Neuronal stem cell (in vitro differentiated cells): ENCODE results near the gene PAXX.
A peak's percentile ranks its signal among the peaks of the same experiment; 100 is the strongest.

Source experiments
- DNase-seq: peaks from one replicate; pipeline ENCODE4 v3.0.0-alpha.2; 2013; ENCODE audit warnings: low spot score
- H2AFZ ChIP-seq: one replicate; pipeline ENCODE4 v1.6.1; 2013; ENCODE audit warnings: mild to moderate bottlenecking, low read length, inconsistent platforms
- H2AK5ac ChIP-seq: 2 replicates; pipeline ENCODE4 v1.6.1; 2013; ENCODE audit warnings: low read depth, mild to moderate bottlenecking, inconsistent platforms, low read length, moderate library complexity, mixed read lengths
- H2BK120ac ChIP-seq: 2 replicates; pipeline ENCODE4 v1.6.1; 2013; ENCODE audit warnings: low read depth, mild to moderate bottlenecking, inconsistent platforms, low read length, moderate library complexity, mixed read lengths
- H2BK12ac ChIP-seq: one replicate; pipeline ENCODE4 v1.6.1; 2013; ENCODE audit warnings: low read length, inconsistent platforms
- H2BK15ac ChIP-seq: 2 replicates; pipeline ENCODE4 v1.6.1; 2013; ENCODE audit warnings: mild to moderate bottlenecking, low read length, inconsistent platforms, mixed read lengths
- H2BK5ac ChIP-seq: one replicate; pipeline ENCODE4 v1.6.1; 2013; ENCODE audit warnings: inconsistent platforms, mild to moderate bottlenecking, low read length, moderate library complexity
- H3K14ac ChIP-seq: one replicate; pipeline ENCODE4 v1.6.1; 2013; ENCODE audit warnings: low read length, inconsistent platforms
- H3K18ac ChIP-seq: 2 replicates; pipeline ENCODE4 v1.6.1; 2013; ENCODE audit warnings: low read length, inconsistent platforms
- H3K23ac ChIP-seq: 2 replicates; pipeline ENCODE4 v1.6.1; 2013; ENCODE audit warnings: low read depth, mild to moderate bottlenecking, mixed read lengths, low read length, inconsistent platforms; ENCODE audit not compliant: poor library complexity
- H3K27ac ChIP-seq: replicated peaks from 3 replicates; pipeline ENCODE4 v1.5.1; 2013; ENCODE audit warnings: low read length, inconsistent platforms
- H3K27me3 ChIP-seq, 3 experiments: 2 replicates each; pipeline ENCODE4 v1.6.1; 2013; ENCODE audit warnings: low read length in 3 of 3, mild to moderate bottlenecking in 2 of 3, inconsistent platforms in 1 of 3, low read depth in 1 of 3, mixed read lengths in 1 of 3, moderate library complexity in 1 of 3; ENCODE audit not compliant: control insufficient read depth in 3 of 3, insufficient read depth in 3 of 3
- H3K36me3 ChIP-seq, 2 donors: replicated peaks in 1 of 2; 2 replicates each; pipeline ENCODE4 v1.6.1; 2013; ENCODE audit warnings: low read length in 2 of 2; ENCODE audit not compliant: control insufficient read depth in 2 of 2, insufficient read depth in 2 of 2
- H3K4ac ChIP-seq: 2 replicates; pipeline ENCODE4 v1.6.1; 2013; ENCODE audit warnings: inconsistent platforms, mild to moderate bottlenecking, low read length, moderate library complexity
- H3K4me1 ChIP-seq, 2 donors: 1 replicate in 1 of 2; 2 replicates in 1 of 2; pipeline ENCODE4 v1.6.1; 2013; ENCODE audit warnings: low read length in 2 of 2, low read depth in 1 of 2; ENCODE audit not compliant: control insufficient read depth in 2 of 2, insufficient read depth in 1 of 2
- H3K4me2 ChIP-seq: one replicate; pipeline ENCODE4 v1.6.1; 2013; ENCODE audit warnings: mild to moderate bottlenecking, low read length, inconsistent platforms; ENCODE audit not compliant: insufficient read depth, poor library complexity, severe bottlenecking
- H3K4me3 ChIP-seq, 2 donors: 2 replicates each; pipeline ENCODE4 v1.5.1; 2013; ENCODE audit warnings: low read length in 2 of 2, mild to moderate bottlenecking in 2 of 2, inconsistent platforms in 1 of 2, moderate library complexity in 1 of 2
- H3K79me1 ChIP-seq: one replicate; pipeline ENCODE4 v1.6.1; 2013; ENCODE audit warnings: low read depth, mild to moderate bottlenecking, inconsistent platforms, low read length, moderate library complexity
- H3K9ac ChIP-seq: one replicate; pipeline ENCODE4 v1.6.1; 2013; ENCODE audit warnings: mild to moderate bottlenecking, low read depth, low read length, inconsistent platforms; ENCODE audit not compliant: poor library complexity
- H3K9me3 ChIP-seq, 2 donors: replicated peaks in 1 of 2; 2 replicates each; pipeline versions ENCODE3 to v1.6.1; 2013; ENCODE audit warnings: low read length in 2 of 2, mild to moderate bottlenecking in 2 of 2, inconsistent platforms in 1 of 2, low read depth in 1 of 2, mixed read lengths in 1 of 2, moderate library complexity in 1 of 2; ENCODE audit not compliant: control insufficient read depth in 2 of 2, insufficient read depth in 1 of 2
- H4K8ac ChIP-seq: one replicate; pipeline ENCODE4 v1.6.1; 2013; ENCODE audit warnings: low read depth, mild to moderate bottlenecking, inconsistent platforms, low read length, moderate library complexity
- H4K91ac ChIP-seq: one replicate; pipeline ENCODE4 v1.6.1; 2013; ENCODE audit warnings: low read length, low read depth, mild to moderate bottlenecking, inconsistent platforms; ENCODE audit not compliant: poor library complexity
- WGBS, 2 donors: extraction: QIAGEN DNeasy Blood & Tissue Kit; methylation state at CpG; one replicate each; pipeline ENCODE4 v1.1.7; 2013; ENCODE audit warnings: missing lambda C conversion rate in 2 of 2, mixed read lengths in 1 of 2; ENCODE audit not compliant: insufficient read length in 2 of 2, insufficient replicate concordance in 1 of 2; ENCODE audit errors: extremely low coverage in 2 of 2; 5-methylcytosine and 5-hydroxymethylcytosine counted together

The PAXX gene

GRCh38 chr9:136983167-136983566 is 9.1 kb upstream of the PAXX start:
- H3K4me1 ChIP-seq, result peaks cover 0 to 2% of the 10 kb centered on the region in 2 donors
- H4K91ac ChIP-seq, result no peak overlapping the region
- no peaks in the 10 kb centered on the region for H3K36me3 ChIP-seq
- H3K27ac ChIP-seq, result no peak overlapping the region
- no peak overlapping the region for H3K4me3 ChIP-seq
- H2BK120ac ChIP-seq, result no peak overlapping the region
- no peak for DNase-seq
- H4K8ac ChIP-seq, result no peak overlapping the region
- peak overlapping the region; percentile 20 for H2BK15ac ChIP-seq
- no CpG with 5 or more reads among the region's 9 CpGs for WGBS, 2 donors
- peak overlapping the region; percentile 90 for H2AK5ac ChIP-seq
- no peak overlapping the region for H3K4me2 ChIP-seq
- no peaks in the 10 kb centered on the region for H3K79me1 ChIP-seq
- peak overlapping the region; percentile 65 for H3K23ac ChIP-seq
- H2AFZ ChIP-seq, result no peak overlapping the region
- H3K14ac ChIP-seq, result no peak overlapping the region
- H3K18ac ChIP-seq, result no peak overlapping the region
- no peak overlapping the region for H2BK5ac ChIP-seq
- no peak overlapping the region for H3K4ac ChIP-seq
- peak overlapping the region; percentile 46 for H2BK12ac ChIP-seq
- H3K27me3 ChIP-seq, result peaks cover 4 to 52% (median 36%) of the 10 kb centered on the region in 3 experiments
- H3K9ac ChIP-seq, result peak overlapping the region; percentile 60
- H3K9me3 ChIP-seq, result no peaks in the 10 kb centered on the region

DNA sequence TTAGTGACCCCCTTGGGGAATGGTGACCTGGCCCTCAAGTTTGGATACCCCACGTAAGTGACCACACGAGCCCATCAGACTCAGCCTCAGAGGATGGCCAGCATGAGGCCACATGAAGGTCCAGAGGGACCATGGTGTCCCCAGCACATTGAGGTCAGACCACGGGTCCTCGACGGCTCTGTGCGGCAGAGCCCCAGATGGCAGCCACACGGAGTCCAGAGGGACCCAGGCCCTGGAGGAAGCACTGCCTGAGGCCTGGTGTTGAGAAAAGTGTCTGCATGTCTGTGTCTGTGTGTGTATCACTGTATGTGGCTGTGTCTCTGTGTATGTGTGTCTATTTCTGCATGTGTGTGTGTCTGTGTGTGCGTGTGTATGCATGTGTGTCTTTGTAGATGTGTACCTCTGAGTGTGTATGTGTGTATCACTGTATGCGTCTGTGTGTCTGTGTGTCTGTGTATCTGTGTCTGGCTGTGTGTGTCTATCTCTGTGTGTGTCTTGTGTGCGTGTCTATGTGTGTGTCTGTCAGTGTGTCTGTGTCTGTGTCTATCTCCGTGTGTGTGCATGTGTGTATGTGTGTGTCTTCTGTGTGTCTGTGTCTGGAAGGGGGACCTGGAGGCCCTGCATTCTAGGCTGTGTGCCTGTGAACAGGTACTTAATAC is 8.4 kb upstream of the PAXX start:
- no peak overlapping the region for H2BK5ac ChIP-seq
- no peak overlapping the region for H3K4me2 ChIP-seq
- H3K27me3 ChIP-seq, result peaks cover 4 to 51% (median 36%) of the 10 kb centered on the region in 3 experiments
- H3K9ac ChIP-seq, result no peak overlapping the region
- no peak overlapping the region for H3K14ac ChIP-seq
- H3K4me1 ChIP-seq, result peaks cover 0 to 2% of the 10 kb centered on the region in 2 donors
- no peaks in the 10 kb centered on the region for H3K9me3 ChIP-seq
- no peak overlapping the region for H3K4ac ChIP-seq
- DNase-seq, result no peak
- H2BK12ac ChIP-seq, result peak overlapping the region; percentile 46
- no peak overlapping the region for H2AFZ ChIP-seq
- H3K23ac ChIP-seq, result no peak overlapping the region
- no CpG with 5 or more reads among the region's 11 CpGs for WGBS, 2 donors
- H3K36me3 ChIP-seq, result no peaks in the 10 kb centered on the region
- no peak overlapping the region for H2BK15ac ChIP-seq
- no peak overlapping the region for H2BK120ac ChIP-seq
- no peak overlapping the region for H3K27ac ChIP-seq
- peak overlapping the region in 1 of 2 donors; percentile 18 for H3K4me3 ChIP-seq
- no peak overlapping the region for H4K8ac ChIP-seq
- H3K18ac ChIP-seq, result no peak overlapping the region
- H2AK5ac ChIP-seq, result peak overlapping the region; percentile 90
- no peak overlapping the region for H4K91ac ChIP-seq
- H3K79me1 ChIP-seq, result no peaks in the 10 kb centered on the region

- no peaks in the 10 kb centered on the region for H3K79me1 ChIP-seq
- no peak overlapping the region for H2BK120ac ChIP-seq
- peak overlapping the region; percentile 76 for H3K4ac ChIP-seq
- H2BK15ac ChIP-seq, result peak overlapping the region; percentile 94
- H3K18ac ChIP-seq, result peak overlapping the region; percentile 97
- H2BK12ac ChIP-seq, result peak overlapping the region; percentile 41
- H3K27me3 ChIP-seq, result peaks cover 4 to 43% (median 36%) of the 10 kb centered on the region in 3 experiments
- H3K4me2 ChIP-seq, result peak overlapping the region; percentile 88
- H4K91ac ChIP-seq, result no peak overlapping the region
- H3K9ac ChIP-seq, result no peak overlapping the region
- H3K9me3 ChIP-seq, result no peaks in the 10 kb centered on the region
- H2AFZ ChIP-seq, result no peak overlapping the region
- peak overlapping the region in 1 of 2 donors; percentile 18 for H3K4me3 ChIP-seq
- no peak overlapping the region for H3K27ac ChIP-seq
- H3K4me1 ChIP-seq, result no peaks in the 10 kb centered on the region
- H3K36me3 ChIP-seq, result no peaks in the 10 kb centered on the region
- H4K8ac ChIP-seq, result no peak overlapping the region
- H3K14ac ChIP-seq, result peak overlapping the region; percentile 67
- H2BK5ac ChIP-seq, result peak overlapping the region; percentile 63
- no peak overlapping the region for H3K23ac ChIP-seq
- DNase-seq, result no peak
- H2AK5ac ChIP-seq, result peak overlapping the region; percentile 47
- WGBS, 2 donors, result no CpG with 5 or more reads among the region's 29 CpGs
These were observed 7.7 kb upstream of the PAXX start for GRCh38 chr9:136984464-136985026.

DNA sequence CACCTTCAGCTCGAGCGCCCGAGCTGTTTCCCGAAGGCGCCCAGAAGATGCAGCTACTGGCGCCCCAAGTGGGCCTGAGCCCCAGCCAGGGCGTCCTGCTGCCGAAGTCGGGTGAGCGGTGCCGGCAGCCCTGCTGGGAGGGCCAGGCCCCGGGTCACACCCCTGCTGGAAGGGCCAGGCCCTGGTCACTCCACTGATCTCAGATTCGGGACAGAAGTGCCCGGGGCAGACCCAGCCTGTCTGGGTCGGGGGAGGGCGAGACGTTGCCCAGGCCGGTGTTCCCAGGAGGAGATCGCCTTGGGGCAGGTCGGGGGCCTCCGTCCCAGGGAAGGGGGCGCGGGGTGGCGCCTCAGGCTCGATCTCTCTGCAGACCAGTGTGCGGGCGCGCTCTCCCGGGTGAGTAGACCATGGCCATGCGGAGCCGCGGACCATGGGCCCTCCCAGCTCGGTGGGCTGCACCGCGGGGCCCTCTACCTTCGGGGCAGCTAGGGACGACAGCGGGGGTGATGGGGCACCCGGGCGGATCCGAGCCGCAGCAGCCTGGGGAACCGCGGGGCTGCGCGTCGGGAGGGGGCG is 7.1 kb upstream of the PAXX start:
- Histone ChIP-seq H3K79me1 (no peaks in the 10 kb centered on the region), H3K27ac (no peak overlapping the region), H2BK12ac (peak overlapping the region; percentile 84), H3K23ac (peak overlapping the region; percentile 2), H2BK15ac (peak overlapping the region; percentile 94), H3K9me3 (peaks cover 0 to under 1% of the 10 kb centered on the region in 2 donors), H3K18ac (peak overlapping the region; percentile 97), H4K91ac (no peak overlapping the region), H2BK5ac (peak overlapping the region; percentile 87), H2AFZ (no peak overlapping the region), H3K27me3 (peaks cover 4 to 37% (median 36%) of the 10 kb centered on the region in 3 experiments), H3K14ac (peak overlapping the region; percentile 67), H3K4me2 (peak overlapping the region; percentile 88), H3K4me1 (peaks cover 0 to 2% of the 10 kb centered on the region in 2 donors), H4K8ac (peak overlapping the region; percentile 43), H3K4me3 (peak overlapping the region in 1 of 2 donors; percentile 62), H2BK120ac (no peak overlapping the region), H3K36me3 (no peaks in the 10 kb centered on the region), H3K9ac (peak overlapping the region; percentile 81), H3K4ac (peak overlapping the region; percentile 23), H2AK5ac (peak overlapping the region; percentile 47)
- no peak for DNase-seq
- no CpG with 5 or more reads among the region's 48 CpGs for WGBS, 2 donors
